ENCODE measurements around the gene SLC6A8. TPM values are rescaled to one million over a fixed set of nuclear protein-coding genes. Genes with fewer than 3 reads are reported as not detected.
A peak's percentile ranks its signal among the peaks of the same experiment; 100 is the strongest.
"Not testable (repeated sequence)": the region's sequence is repeated elsewhere in the genome, so short reads cannot be mapped to it uniquely, and the experiment has no call there.

SLC6A8 gene
- total RNA-seq, 2 experiments from 2014 or later = 2.5 to 2.7 TPM

GRCh38 chrX:153738056-153738605 lies 50.4 kb downstream of the SLC6A8 start:
- Mint-ChIP-seq H3K36me3 (ENCODE audit: low read depth) (peaks cover 2% of the 10 kb centered on the region), H3K27ac (no peak overlapping the region), H3K9me3 (no peaks in the 10 kb centered on the region), H3K4me1 (ENCODE audit: low read depth) (peaks cover 20% of the 10 kb centered on the region), H3K27me3 (no peaks in the 10 kb centered on the region), H3K4me3 (no peak overlapping the region)
- POLR2A ChIA-PET = no interaction called here
- TF ChIP-seq, protein P1, sequence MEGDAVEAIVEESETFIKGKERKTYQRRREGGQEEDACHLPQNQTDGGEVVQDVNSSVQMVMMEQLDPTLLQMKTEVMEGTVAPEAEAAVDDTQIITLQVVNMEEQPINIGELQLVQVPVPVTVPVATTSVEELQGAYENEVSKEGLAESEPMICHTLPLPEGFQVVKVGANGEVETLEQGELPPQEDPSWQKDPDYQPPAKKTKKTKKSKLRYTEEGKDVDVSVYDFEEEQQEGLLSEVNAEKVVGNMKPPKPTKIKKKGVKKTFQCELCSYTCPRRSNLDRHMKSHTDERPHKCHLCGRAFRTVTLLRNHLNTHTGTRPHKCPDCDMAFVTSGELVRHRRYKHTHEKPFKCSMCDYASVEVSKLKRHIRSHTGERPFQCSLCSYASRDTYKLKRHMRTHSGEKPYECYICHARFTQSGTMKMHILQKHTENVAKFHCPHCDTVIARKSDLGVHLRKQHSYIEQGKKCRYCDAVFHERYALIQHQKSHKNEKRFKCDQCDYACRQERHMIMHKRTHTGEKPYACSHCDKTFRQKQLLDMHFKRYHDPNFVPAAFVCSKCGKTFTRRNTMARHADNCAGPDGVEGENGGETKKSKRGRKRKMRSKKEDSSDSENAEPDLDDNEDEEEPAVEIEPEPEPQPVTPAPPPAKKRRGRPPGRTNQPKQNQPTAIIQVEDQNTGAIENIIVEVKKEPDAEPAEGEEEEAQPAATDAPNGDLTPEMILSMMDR (IDR thresholded peaks at IDR 0.05) = no peak
- ATAC-seq = no peak
- CTCF ChIA-PET = no interaction called here
- no peak for DNase-seq
- intact Hi-C loops (cut with micrococcal nuclease) = no loop called here

DNA sequence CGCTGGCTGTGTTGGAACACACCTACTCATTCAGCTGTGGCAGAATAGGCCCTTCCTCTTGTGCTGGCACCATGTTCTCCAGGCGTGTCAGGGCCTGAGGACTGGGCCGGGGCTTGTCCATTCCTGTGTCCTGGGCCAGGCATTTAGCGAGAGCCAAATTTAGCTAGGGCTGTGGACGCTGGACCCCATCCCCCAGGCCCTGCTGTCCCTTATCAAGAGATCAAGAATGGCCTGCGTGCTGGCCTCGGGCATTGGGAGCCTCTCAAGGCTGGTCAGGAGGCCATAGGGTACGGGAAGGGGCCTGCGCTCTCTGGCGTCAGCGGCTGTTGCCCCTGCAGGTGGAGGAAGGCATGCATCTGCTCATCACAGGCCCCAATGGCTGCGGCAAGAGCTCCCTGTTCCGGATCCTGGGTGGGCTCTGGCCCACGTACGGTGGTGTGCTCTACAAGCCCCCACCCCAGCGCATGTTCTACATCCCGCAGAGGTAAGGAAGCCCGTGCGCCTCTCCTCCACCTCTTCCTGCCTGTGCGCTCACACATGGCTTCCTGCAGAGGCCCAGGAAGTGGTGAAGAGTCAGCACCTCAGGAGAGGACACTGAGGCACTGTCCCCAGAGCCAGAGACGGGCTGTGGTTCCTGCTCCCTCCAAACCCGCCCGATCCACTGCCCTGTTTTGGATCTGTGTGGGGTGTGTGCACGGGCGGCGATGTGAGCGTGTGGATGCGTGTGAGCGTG lies 52.2 kb downstream of the SLC6A8 start:
- H3K4me3 Mint-ChIP-seq = peak overlapping the region; percentile 16
- peak; percentile 74 for ATAC-seq
- ChIA-PET POLR2A (no interaction called here), CTCF (interaction anchor here (0.9 kb wide), 1 partner anchor 25 kb away, joined by 4 read pairs; the partner anchor contains the start of gene PLXNB3)
- TF ChIP-seq, protein P1 (IDR thresholded peaks at IDR 0.05) = no peak
- peak overlapping the region; percentile 86 for H3K27ac Mint-ChIP-seq
- peak; percentile 29 for DNase-seq
- intact Hi-C loops (cut with micrococcal nuclease) = no loop called here
- no peaks in the 10 kb centered on the region for H3K9me3 Mint-ChIP-seq
- H3K27me3 Mint-ChIP-seq = peaks cover 4% of the 10 kb centered on the region
- no peaks in the 10 kb centered on the region for H3K36me3 Mint-ChIP-seq (ENCODE audit: low read depth)
- H3K4me1 Mint-ChIP-seq (ENCODE audit: low read depth) = peaks cover 21% of the 10 kb centered on the region

- peaks cover 13% of the 10 kb centered on the region for H3K4me1 Mint-ChIP-seq (ENCODE audit: low read depth)
- POLR2A ChIA-PET = no interaction called here
- H3K4me3 Mint-ChIP-seq = no peak overlapping the region
- H3K27ac Mint-ChIP-seq = peak overlapping the region; percentile 86
- ATAC-seq (no peak), DNase-seq (no peak)
- no peaks in the 10 kb centered on the region for H3K36me3 Mint-ChIP-seq (ENCODE audit: low read depth)
- H3K27me3 Mint-ChIP-seq = peaks cover 4% of the 10 kb centered on the region
- H3K9me3 Mint-ChIP-seq = no peaks in the 10 kb centered on the region
- TF ChIP-seq, protein P1 (IDR thresholded peaks at IDR 0.05) = no peak
- intact Hi-C loops (cut with micrococcal nuclease) = no loop called here
- CTCF ChIA-PET = no interaction called here
Observed at GRCh38 chrX:153740631-153741222, 53.0 kb downstream of the SLC6A8 start.

- Mint-ChIP-seq H3K4me3 (no peak overlapping the region), H3K4me1 (ENCODE audit: low read depth) (peaks cover 13% of the 10 kb centered on the region), H3K27ac (no peak overlapping the region), H3K27me3 (peaks cover 4% of the 10 kb centered on the region), H3K9me3 (no peaks in the 10 kb centered on the region), H3K36me3 (ENCODE audit: low read depth) (no peaks in the 10 kb centered on the region)
- intact Hi-C loops (cut with micrococcal nuclease) = no loop called here
- CTCF ChIA-PET = no interaction called here
- DNase-seq (no peak), ATAC-seq (no peak)
- POLR2A ChIA-PET = no interaction called here
- TF ChIP-seq, protein P1 (IDR thresholded peaks at IDR 0.05) = no peak
Observed at GRCh38 chrX:153741446-153741845, 53.7 kb downstream of the SLC6A8 start.

GRCh38 chrX:153742111-153742510 lies 54.4 kb downstream of the SLC6A8 start:
- H3K4me1 Mint-ChIP-seq (ENCODE audit: low read depth) = peaks cover 13% of the 10 kb centered on the region
- intact Hi-C loops (cut with micrococcal nuclease); H3K27ac Mint-ChIP-seq; ATAC-seq; H3K36me3 Mint-ChIP-seq (ENCODE audit: low read depth); H3K27me3 Mint-ChIP-seq; DNase-seq; H3K4me3 Mint-ChIP-seq; CTCF ChIA-PET; POLR2A ChIA-PET; H3K9me3 Mint-ChIP-seq: not testable (repeated sequence)

DNA sequence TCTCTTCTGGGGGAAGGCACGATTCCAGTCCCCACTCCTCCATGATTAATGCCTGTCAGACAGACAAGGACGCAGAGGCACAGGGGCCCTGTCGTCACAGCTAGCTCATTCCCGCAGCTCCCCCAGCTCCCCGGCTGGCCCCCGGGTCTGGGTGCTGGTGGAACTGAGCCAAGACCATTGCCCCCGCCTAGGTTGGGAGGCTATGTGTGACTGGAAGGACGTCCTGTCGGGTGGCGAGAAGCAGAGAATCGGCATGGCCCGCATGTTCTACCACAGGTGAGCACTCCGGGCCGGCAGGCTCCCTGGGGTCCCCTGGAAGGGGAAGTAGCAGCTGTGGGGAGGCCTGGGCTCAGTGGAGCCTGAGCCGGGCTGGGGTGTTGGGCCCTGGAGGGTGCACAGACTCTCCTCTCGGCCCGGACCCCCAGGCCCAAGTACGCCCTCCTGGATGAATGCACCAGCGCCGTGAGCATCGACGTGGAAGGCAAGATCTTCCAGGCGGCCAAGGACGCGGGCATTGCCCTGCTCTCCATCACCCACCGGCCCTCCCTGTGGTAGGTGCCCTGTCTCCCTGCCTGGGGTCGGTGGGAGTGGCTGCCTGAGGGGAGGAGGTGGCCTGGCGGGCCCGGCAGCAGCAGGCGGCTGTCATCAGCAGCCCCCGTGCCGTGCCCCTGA lies 55.2 kb downstream of the SLC6A8 start:
- H3K9me3 Mint-ChIP-seq; ATAC-seq; H3K27me3 Mint-ChIP-seq; CTCF ChIA-PET; DNase-seq; POLR2A ChIA-PET; H3K4me3 Mint-ChIP-seq; H3K27ac Mint-ChIP-seq; intact Hi-C loops (cut with micrococcal nuclease); H3K36me3 Mint-ChIP-seq (ENCODE audit: low read depth): not testable (repeated sequence)
- H3K4me1 Mint-ChIP-seq (ENCODE audit: low read depth) = peaks cover 13% of the 10 kb centered on the region

GRCh38 chrX:153743468-153744209 lies 55.9 kb downstream of the SLC6A8 start:
- H3K36me3 Mint-ChIP-seq (ENCODE audit: low read depth); DNase-seq: not testable (repeated sequence)

More at GRCh38 chrX:153743468-153744209, 55.9 kb downstream of the SLC6A8 start:
- CTCF ChIA-PET; intact Hi-C loops (cut with micrococcal nuclease); H3K4me3 Mint-ChIP-seq; H3K27me3 Mint-ChIP-seq; ATAC-seq; POLR2A ChIA-PET; H3K9me3 Mint-ChIP-seq; H3K27ac Mint-ChIP-seq: not testable (repeated sequence)
- H3K4me1 Mint-ChIP-seq (ENCODE audit: low read depth) = peaks cover 13% of the 10 kb centered on the region

All from activated CD8-positive, alpha-beta T cell treated with anti-CD3 and anti-CD28 coated beads for 36 hours (primary cell).